Measurements from ENCODE around the gene SMIM30. TPM values are rescaled to one million over a fixed set of nuclear protein-coding genes. Genes with fewer than 3 reads are reported as not detected.

Gene SMIM30
- total RNA-seq, 1 experiment from 2014 or later = 50.4 TPM

DNA sequence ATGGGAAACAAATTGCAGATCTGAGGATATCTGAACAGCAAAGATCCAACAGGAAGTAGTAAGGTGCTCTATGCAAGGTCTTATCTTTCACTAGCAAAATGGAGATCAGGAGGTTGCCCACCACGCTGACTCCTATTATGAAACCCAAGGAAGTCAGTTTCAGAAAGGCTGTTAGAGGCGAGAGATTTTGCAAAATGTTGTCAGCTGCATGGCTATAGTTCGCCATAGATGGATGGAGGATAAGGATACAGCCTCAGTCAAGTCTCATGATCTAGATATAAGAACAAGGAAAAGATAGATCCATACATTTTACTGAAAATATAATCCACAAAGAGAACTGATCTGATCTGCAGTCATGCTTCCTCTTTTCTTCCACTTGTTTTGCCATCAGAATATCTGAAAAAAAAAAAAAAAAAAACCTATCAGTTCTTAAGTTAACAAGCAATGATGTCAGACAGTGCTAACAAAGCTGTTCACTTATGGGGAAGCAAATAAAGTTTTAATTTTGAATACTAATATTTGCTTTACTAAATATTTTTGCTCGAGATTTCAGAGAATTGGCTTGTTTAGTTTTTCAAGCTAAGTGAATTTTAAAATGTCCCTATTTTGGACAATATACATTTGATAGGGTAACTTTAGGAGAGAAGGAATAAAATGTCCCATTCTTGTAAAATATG is 33.7 kb downstream of the SMIM30 start:
- H3K9ac ChIP-seq (ENCODE audit: low read length) = no peak overlapping the region

GRCh38 chr7:113083816-113084495 is 34.4 kb downstream of the SMIM30 start:
- Histone ChIP-seq H3K9ac (ENCODE audit: low read length) (no peak overlapping the region), H4K20me1 (ENCODE audit: insufficient read depth, low read depth, low read length) (no peaks in the 10 kb centered on the region), H3K4me2 (ENCODE audit: low read depth, low read length, poor library complexity, severe bottlenecking) (no peak overlapping the region), H3K4me1 (ENCODE audit: low read length) (peaks cover 5% of the 10 kb centered on the region; the same call in 1 of the 2 replicates), H3K27me3 (ENCODE audit: low read length) (no peaks in the 10 kb centered on the region), H3K9me3 (ENCODE audit: low read length) (no peaks in the 10 kb centered on the region), H3K4me3 (ENCODE audit: low read length) (no peak overlapping the region), H3K27ac (ENCODE audit: low read length) (no peak overlapping the region), H3K36me3 (ENCODE audit: insufficient read depth, low read length) (no peaks in the 10 kb centered on the region), H2AFZ (ENCODE audit: low read length) (peak overlapping the region; percentile 23; the same call in 1 of the 2 replicates), H3K79me2 (ENCODE audit: low read length) (no peaks in the 10 kb centered on the region), H3K9me2 (replicated peaks; ENCODE audit: insufficient read depth, low read length) (no peaks in the 10 kb centered on the region)
- DNase-seq = no peak

More for the DNA sequence above, 33.7 kb downstream of the SMIM30 start:
- H3K4me1 ChIP-seq (ENCODE audit: low read length) = peaks cover 5% of the 10 kb centered on the region; the same call in 1 of the 2 replicates
- H3K9me3 ChIP-seq (ENCODE audit: low read length) = no peaks in the 10 kb centered on the region
- H3K36me3 ChIP-seq (ENCODE audit: insufficient read depth, low read length) = no peaks in the 10 kb centered on the region
- DNase-seq = no peak
- no peaks in the 10 kb centered on the region for H3K27me3 ChIP-seq (ENCODE audit: low read length)
- H3K27ac ChIP-seq (ENCODE audit: low read length) = no peak overlapping the region
- no peaks in the 10 kb centered on the region for H3K79me2 ChIP-seq (ENCODE audit: low read length)
- H3K4me2 ChIP-seq (ENCODE audit: low read depth, low read length, poor library complexity, severe bottlenecking) = no peak overlapping the region
- no peaks in the 10 kb centered on the region for H4K20me1 ChIP-seq (ENCODE audit: insufficient read depth, low read depth, low read length)
- H3K9me2 ChIP-seq (replicated peaks; ENCODE audit: insufficient read depth, low read length) = no peaks in the 10 kb centered on the region
- peak overlapping the region; percentile 25; the same call in 1 of the 2 replicates for H2AFZ ChIP-seq (ENCODE audit: low read length)
- H3K4me3 ChIP-seq (ENCODE audit: low read length) = no peak overlapping the region

DNA sequence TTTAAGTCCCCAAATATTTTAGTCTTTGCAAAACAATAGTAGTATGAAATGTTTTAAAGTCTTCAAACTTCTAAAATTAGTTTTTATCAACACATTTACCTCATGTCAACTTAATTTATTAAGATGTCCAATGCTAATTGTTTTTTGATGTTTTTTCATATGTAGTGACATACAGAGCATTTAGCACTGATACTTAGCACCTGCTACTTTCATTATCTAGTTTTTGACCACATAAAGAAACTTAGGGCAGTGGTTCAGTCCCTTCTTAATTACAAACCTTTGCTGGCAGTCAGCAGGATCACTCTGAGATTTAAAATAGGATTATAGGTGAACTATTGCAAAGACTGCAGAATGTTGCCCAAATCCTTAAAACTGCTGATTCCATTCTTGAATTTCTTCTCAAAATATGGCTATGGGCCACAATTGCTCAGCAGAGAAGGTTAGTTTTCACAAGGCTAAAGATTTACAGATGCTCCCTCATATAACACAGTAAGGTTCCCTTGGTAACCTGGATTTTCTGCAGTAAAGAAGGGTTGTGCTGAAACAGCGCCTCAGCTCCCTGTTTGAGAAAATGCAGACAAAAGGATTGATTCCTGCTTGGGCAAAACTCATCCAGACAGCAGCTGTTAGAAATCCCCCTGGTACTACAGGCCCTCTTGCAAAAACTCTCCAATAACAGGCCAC is 35.1 kb downstream of the SMIM30 start:
- Histone ChIP-seq H3K4me2 (ENCODE audit: low read depth, low read length, poor library complexity, severe bottlenecking) (no peak overlapping the region), H3K4me1 (ENCODE audit: low read length) (peaks cover 7% of the 10 kb centered on the region; the same call in 1 of the 2 replicates), H3K9me2 (replicated peaks; ENCODE audit: insufficient read depth, low read length) (no peaks in the 10 kb centered on the region), H3K9me3 (ENCODE audit: low read length) (no peaks in the 10 kb centered on the region), H3K4me3 (ENCODE audit: low read length) (no peak overlapping the region), H3K27ac (ENCODE audit: low read length) (no peak overlapping the region), H3K27me3 (ENCODE audit: low read length) (no peaks in the 10 kb centered on the region), H3K36me3 (ENCODE audit: insufficient read depth, low read length) (no peaks in the 10 kb centered on the region), H2AFZ (ENCODE audit: low read length) (peak overlapping the region; percentile 23; the same call in 1 of the 2 replicates), H4K20me1 (ENCODE audit: insufficient read depth, low read depth, low read length) (no peaks in the 10 kb centered on the region), H3K79me2 (ENCODE audit: low read length) (no peaks in the 10 kb centered on the region), H3K9ac (ENCODE audit: low read length) (no peak overlapping the region)
- no peak for DNase-seq

GRCh38 chr7:113078331-113078730 is 40.0 kb downstream of the SMIM30 start:
- no peaks in the 10 kb centered on the region for H3K36me3 ChIP-seq (ENCODE audit: insufficient read depth, low read length)
- no peaks in the 10 kb centered on the region for H4K20me1 ChIP-seq (ENCODE audit: insufficient read depth, low read depth, low read length)
- DNase-seq = no peak
- no peak overlapping the region for H3K9ac ChIP-seq (ENCODE audit: low read length)
- no peaks in the 10 kb centered on the region for H3K27me3 ChIP-seq (ENCODE audit: low read length)
- no peak overlapping the region for H3K4me3 ChIP-seq (ENCODE audit: low read length)
- H2AFZ ChIP-seq (ENCODE audit: low read length) = no peak overlapping the region
- H3K9me2 ChIP-seq (replicated peaks; ENCODE audit: insufficient read depth, low read length) = no peaks in the 10 kb centered on the region; the same call in 1 of the 2 replicates
- no peaks in the 10 kb centered on the region for H3K9me3 ChIP-seq (ENCODE audit: low read length)
- H3K27ac ChIP-seq (ENCODE audit: low read length) = no peak overlapping the region
- H3K4me2 ChIP-seq (ENCODE audit: low read depth, low read length, poor library complexity, severe bottlenecking) = no peak overlapping the region
- peaks cover 9% of the 10 kb centered on the region; the same call in 1 of the 2 replicates for H3K4me1 ChIP-seq (ENCODE audit: low read length)
- H3K79me2 ChIP-seq (ENCODE audit: low read length) = no peaks in the 10 kb centered on the region

- no peak overlapping the region for H3K9ac ChIP-seq (ENCODE audit: low read length)
- H3K4me2 ChIP-seq (ENCODE audit: low read depth, low read length, poor library complexity, severe bottlenecking) = no peak overlapping the region
- peaks cover 12% of the 10 kb centered on the region for H3K4me1 ChIP-seq (ENCODE audit: low read length)
- DNase-seq = no peak
- H3K4me3 ChIP-seq (ENCODE audit: low read length) = no peak overlapping the region
- H3K27me3 ChIP-seq (ENCODE audit: low read length) = no peaks in the 10 kb centered on the region
- H3K9me3 ChIP-seq (ENCODE audit: low read length) = no peaks in the 10 kb centered on the region
- H3K79me2 ChIP-seq (ENCODE audit: low read length) = no peaks in the 10 kb centered on the region
- H2AFZ ChIP-seq (ENCODE audit: low read length) = no peak overlapping the region
- no peaks in the 10 kb centered on the region; the same call in 1 of the 2 replicates for H3K9me2 ChIP-seq (replicated peaks; ENCODE audit: insufficient read depth, low read length)
- H3K36me3 ChIP-seq (ENCODE audit: insufficient read depth, low read length) = no peaks in the 10 kb centered on the region
- no peak overlapping the region for H3K27ac ChIP-seq (ENCODE audit: low read length)
- H4K20me1 ChIP-seq (ENCODE audit: insufficient read depth, low read depth, low read length) = no peaks in the 10 kb centered on the region
These were observed 41.7 kb downstream of the SMIM30 start for GRCh38 chr7:113076703-113077102.

- H3K36me3 ChIP-seq (ENCODE audit: insufficient read depth, low read length) = no peaks in the 10 kb centered on the region
- H3K4me2 ChIP-seq (ENCODE audit: low read depth, low read length, poor library complexity, severe bottlenecking) = peak overlapping the region; percentile 1
- H3K79me2 ChIP-seq (ENCODE audit: low read length) = no peaks in the 10 kb centered on the region
- DNase-seq = peak; percentile 68
- no peak overlapping the region for H2AFZ ChIP-seq (ENCODE audit: low read length)
- H4K20me1 ChIP-seq (ENCODE audit: insufficient read depth, low read depth, low read length) = no peaks in the 10 kb centered on the region
- H3K27me3 ChIP-seq (ENCODE audit: low read length) = no peaks in the 10 kb centered on the region
- no peaks in the 10 kb centered on the region for H3K9me3 ChIP-seq (ENCODE audit: low read length)
- H3K9me2 ChIP-seq (replicated peaks; ENCODE audit: insufficient read depth, low read length) = no peaks in the 10 kb centered on the region; the same call in 1 of the 2 replicates
- H3K27ac ChIP-seq (ENCODE audit: low read length) = no peak overlapping the region
- H3K9ac ChIP-seq (ENCODE audit: low read length) = no peak overlapping the region
- H3K4me3 ChIP-seq (ENCODE audit: low read length) = no peak overlapping the region
- H3K4me1 ChIP-seq (ENCODE audit: low read length) = peaks cover 12% of the 10 kb centered on the region
These were observed 46.9 kb downstream of the SMIM30 start for GRCh38 chr7:113071465-113071864.

Other genes starting within 250 kb of the SMIM30 start
- gene GPR85, start 31.7 kb downstream of the SMIM30 start, total RNA-seq (2014; rRNA removed; shearing (Covaris generic); ENCODE audit: low replicate concordance) = 0.07 TPM in 1 of 2 replicates, not detected in the other

Measured in Karpas-422 (cell line).